HG02973 (cell line): ENCODE measurements around the gene BOLA1.
A peak's percentile ranks its signal among the peaks of the same experiment; 100 is the strongest.
"Not testable (repeated sequence)": the region's sequence is repeated elsewhere in the genome, so short reads cannot be mapped to it uniquely, and the experiment has no call there.

Experiments
- ATAC-seq: cut with Tn5 transposase; IDR thresholded peaks from one replicate; pipeline ENCODE4 v1.9.1; 2021; ENCODE audit warnings: moderate library complexity; ENCODE audit not compliant: unreplicated experiment

The BOLA1 gene

GRCh38 chr1:149899460-149900284, at the start of gene BOLA1:
Gene BOLA1, plus strand, starts transcription at chr1:149899568. Its CDS starts 492 bp downstream, at chr1:149900060.
- peak; percentile 85 for ATAC-seq

GRCh38 chr1:149849947-149850360, 49.4 kb upstream of the BOLA1 start:
- no peak for ATAC-seq

- ATAC-seq, result peak; percentile 52
These were observed 48.5 kb upstream of the BOLA1 start for GRCh38 chr1:149850732-149851345.

GRCh38 chr1:149851585-149852213, 47.7 kb upstream of the BOLA1 start:
- ATAC-seq, result peak; percentile 37

- not testable (repeated sequence) for ATAC-seq
These were observed 47.1 kb upstream of the BOLA1 start for GRCh38 chr1:149852263-149852662.

GRCh38 chr1:149860271-149860670, 39.1 kb upstream of the BOLA1 start:
- ATAC-seq, result peak; percentile 0

GRCh38 chr1:149860684-149861496, 38.5 kb upstream of the BOLA1 start:
- peak; percentile 56 for ATAC-seq

- peak; percentile 11 for ATAC-seq
These were observed 37.8 kb upstream of the BOLA1 start for GRCh38 chr1:149861497-149862054.

- ATAC-seq, result not testable (repeated sequence)
These were observed 32.5 kb upstream of the BOLA1 start for GRCh38 chr1:149866887-149867286.

- ATAC-seq, result not testable (repeated sequence)
These were observed 26.3 kb upstream of the BOLA1 start for GRCh38 chr1:149873060-149873459.

GRCh38 chr1:149877211-149877946, 22.0 kb upstream of the BOLA1 start:
- ATAC-seq, result no peak

- no peak for ATAC-seq
These were observed 19.8 kb upstream of the BOLA1 start for GRCh38 chr1:149879556-149879955.

- no peak for ATAC-seq
These were observed 17.5 kb upstream of the BOLA1 start for GRCh38 chr1:149881876-149882275.

GRCh38 chr1:149883598-149884247, 15.6 kb upstream of the BOLA1 start:
- no peak for ATAC-seq

- ATAC-seq, result no peak
These were observed 14.7 kb upstream of the BOLA1 start for GRCh38 chr1:149884433-149885338.

GRCh38 chr1:149885339-149886120, 13.8 kb upstream of the BOLA1 start:
- no peak for ATAC-seq

- not testable (repeated sequence) for ATAC-seq
These were observed 13.3 kb upstream of the BOLA1 start for GRCh38 chr1:149886121-149886395.
